Limb (tissue), 2 donors: Measurements from ENCODE around the gene GIGYF2.
"Not testable (repeated sequence)": the region's sequence is repeated elsewhere in the genome, so short reads cannot be mapped to it uniquely, and the experiment has no call there.

Experiments used
- DNase-seq, 2 donors: peaks; one replicate each; pipeline ENCODE4 v3.0.0-alpha.2; 2016; ENCODE audit errors: extremely low spot score in 2 of 2

GIGYF2 gene

GRCh38 chr2:232892221-232892620, 195.1 kb downstream of the GIGYF2 start:
- no peak for DNase-seq

- DNase-seq, result no peak
These were observed 195.7 kb downstream of the GIGYF2 start for GRCh38 chr2:232892843-232893242.

- DNase-seq, result no peak
These were observed 196.7 kb downstream of the GIGYF2 start for GRCh38 chr2:232893834-232894233.

- DNase-seq, result no peak
These were observed 197.1 kb downstream of the GIGYF2 start for GRCh38 chr2:232894251-232894650.

GRCh38 chr2:232894746-232895145, 197.6 kb downstream of the GIGYF2 start:
- DNase-seq, result no peak

GRCh38 chr2:232896111-232896510, 199.0 kb downstream of the GIGYF2 start:
- DNase-seq, result no peak

GRCh38 chr2:232896720-232897597, 199.8 kb downstream of the GIGYF2 start:
- DNase-seq, result no peak

- no peak for DNase-seq
These were observed 200.7 kb downstream of the GIGYF2 start for GRCh38 chr2:232897598-232898408.

GRCh38 chr2:232898592-232899543, 201.7 kb downstream of the GIGYF2 start:
- peak in 1 of 2 donors; percentile 50 for DNase-seq

- DNase-seq, result no peak
These were observed 203.9 kb downstream of the GIGYF2 start for GRCh38 chr2:232900811-232901735.

- no peak for DNase-seq
These were observed 204.8 kb downstream of the GIGYF2 start for GRCh38 chr2:232901736-232902578.

- DNase-seq, result no peak
These were observed 206.9 kb downstream of the GIGYF2 start for GRCh38 chr2:232903989-232904388.

GRCh38 chr2:232906867-232907717, 210.0 kb downstream of the GIGYF2 start:
- DNase-seq, result not testable (repeated sequence)

GRCh38 chr2:232907718-232908085, 210.6 kb downstream of the GIGYF2 start:
- not testable (repeated sequence) for DNase-seq

GRCh38 chr2:232908695-232909094, 211.6 kb downstream of the GIGYF2 start:
- DNase-seq, result no peak
